Measurements from ENCODE around the gene AMN1.

AMN1 gene

DNA sequence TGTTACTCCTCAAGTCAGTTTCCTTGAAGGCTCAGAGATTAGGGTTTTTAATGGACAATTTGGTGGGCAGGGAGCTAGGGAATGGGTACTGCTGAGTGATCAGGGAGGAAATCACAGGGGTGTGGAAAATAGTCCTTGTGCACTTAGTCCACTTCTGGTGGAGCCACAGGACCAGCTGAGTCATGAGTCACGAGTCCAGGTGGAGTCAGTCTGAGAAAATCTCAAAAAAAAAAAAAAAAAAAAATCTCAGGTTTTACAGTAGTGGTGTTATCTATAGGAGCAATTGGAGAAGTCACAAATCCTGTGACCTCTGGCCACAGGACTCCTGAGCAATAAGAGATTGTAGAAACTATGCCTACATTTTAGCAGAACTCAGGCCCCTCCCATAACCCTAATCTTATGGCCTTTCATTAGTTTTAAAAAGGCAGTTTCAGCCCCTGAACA is 28.2 kb upstream of the AMN1 start:
- H3K9ac ChIP-seq (ENCODE audit: low read length), result no peak overlapping the region
- H3K9me3 ChIP-seq (ENCODE audit: insufficient read depth, low read length), result no peaks in the 10 kb centered on the region
- H2AFZ ChIP-seq (ENCODE audit: low read depth, low read length), result no peak overlapping the region
- H3K27me3 ChIP-seq (ENCODE audit: low read depth, low read length), result no peaks in the 10 kb centered on the region
- TF ChIP-seq, protein P1, sequence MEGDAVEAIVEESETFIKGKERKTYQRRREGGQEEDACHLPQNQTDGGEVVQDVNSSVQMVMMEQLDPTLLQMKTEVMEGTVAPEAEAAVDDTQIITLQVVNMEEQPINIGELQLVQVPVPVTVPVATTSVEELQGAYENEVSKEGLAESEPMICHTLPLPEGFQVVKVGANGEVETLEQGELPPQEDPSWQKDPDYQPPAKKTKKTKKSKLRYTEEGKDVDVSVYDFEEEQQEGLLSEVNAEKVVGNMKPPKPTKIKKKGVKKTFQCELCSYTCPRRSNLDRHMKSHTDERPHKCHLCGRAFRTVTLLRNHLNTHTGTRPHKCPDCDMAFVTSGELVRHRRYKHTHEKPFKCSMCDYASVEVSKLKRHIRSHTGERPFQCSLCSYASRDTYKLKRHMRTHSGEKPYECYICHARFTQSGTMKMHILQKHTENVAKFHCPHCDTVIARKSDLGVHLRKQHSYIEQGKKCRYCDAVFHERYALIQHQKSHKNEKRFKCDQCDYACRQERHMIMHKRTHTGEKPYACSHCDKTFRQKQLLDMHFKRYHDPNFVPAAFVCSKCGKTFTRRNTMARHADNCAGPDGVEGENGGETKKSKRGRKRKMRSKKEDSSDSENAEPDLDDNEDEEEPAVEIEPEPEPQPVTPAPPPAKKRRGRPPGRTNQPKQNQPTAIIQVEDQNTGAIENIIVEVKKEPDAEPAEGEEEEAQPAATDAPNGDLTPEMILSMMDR (IDR thresholded peaks at IDR 0.05; ENCODE audit: low read depth, low read length), result no peak
- no peak for TF ChIP-seq EZH2phosphoT487 (IDR thresholded peaks at IDR 0.05; ENCODE audit: low read depth)
- H3K4me1 ChIP-seq (ENCODE audit: low read length), result peaks cover 52% of the 10 kb centered on the region
- no peaks in the 10 kb centered on the region for H4K20me1 ChIP-seq (ENCODE audit: insufficient read depth, low read length)
- H3K4me3 ChIP-seq (ENCODE audit: low read length), result no peak overlapping the region
- no peak overlapping the region for H3K27ac ChIP-seq (ENCODE audit: low read length)
- H3K36me3 ChIP-seq (replicated peaks; ENCODE audit: low read depth, low read length), result no peaks in the 10 kb centered on the region
- H3K4me2 ChIP-seq (ENCODE audit: low read length), result no peak overlapping the region
- H3K79me2 ChIP-seq (ENCODE audit: low read length), result no peaks in the 10 kb centered on the region

DNA sequence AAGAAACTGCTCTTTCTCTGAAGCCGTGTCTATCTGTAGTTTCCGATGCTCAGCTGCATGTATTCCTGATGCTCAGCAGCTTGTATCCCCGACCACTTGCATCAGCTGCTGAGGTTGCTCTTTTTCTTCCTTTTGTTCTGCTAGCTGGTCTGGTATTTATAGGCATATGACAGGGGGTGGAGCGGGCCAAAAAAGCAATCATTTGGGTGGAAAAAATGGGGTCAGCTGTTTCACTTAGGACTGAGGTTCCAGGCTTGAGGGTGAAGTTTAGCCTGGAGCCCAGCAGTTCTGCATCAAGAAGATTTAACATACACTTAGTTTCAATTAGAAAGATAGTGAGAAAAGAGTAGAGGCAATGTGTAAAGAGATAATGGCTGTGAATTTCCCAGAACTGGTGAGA is 23.6 kb upstream of the AMN1 start:
- Histone ChIP-seq H3K4me1 (ENCODE audit: low read length) (peaks cover 71% of the 10 kb centered on the region), H3K4me3 (ENCODE audit: low read length) (peak overlapping the region; percentile 17; the same call in 1 of the 2 replicates), H3K27me3 (ENCODE audit: low read depth, low read length) (no peaks in the 10 kb centered on the region), H3K4me2 (ENCODE audit: low read length) (peak overlapping the region; percentile 54), H3K79me2 (ENCODE audit: low read length) (no peaks in the 10 kb centered on the region), H3K9ac (ENCODE audit: low read length) (peak overlapping the region; percentile 37; the same call in 1 of the 2 replicates), H2AFZ (ENCODE audit: low read depth, low read length) (no peak overlapping the region), H3K27ac (ENCODE audit: low read length) (peak overlapping the region; percentile 26), H3K36me3 (replicated peaks; ENCODE audit: low read depth, low read length) (no peaks in the 10 kb centered on the region), H3K9me3 (ENCODE audit: insufficient read depth, low read length) (no peaks in the 10 kb centered on the region), H4K20me1 (ENCODE audit: insufficient read depth, low read length) (no peaks in the 10 kb centered on the region)
- TF ChIP-seq, protein P1 (IDR thresholded peaks at IDR 0.05; ENCODE audit: low read depth, low read length), result no peak

DNA sequence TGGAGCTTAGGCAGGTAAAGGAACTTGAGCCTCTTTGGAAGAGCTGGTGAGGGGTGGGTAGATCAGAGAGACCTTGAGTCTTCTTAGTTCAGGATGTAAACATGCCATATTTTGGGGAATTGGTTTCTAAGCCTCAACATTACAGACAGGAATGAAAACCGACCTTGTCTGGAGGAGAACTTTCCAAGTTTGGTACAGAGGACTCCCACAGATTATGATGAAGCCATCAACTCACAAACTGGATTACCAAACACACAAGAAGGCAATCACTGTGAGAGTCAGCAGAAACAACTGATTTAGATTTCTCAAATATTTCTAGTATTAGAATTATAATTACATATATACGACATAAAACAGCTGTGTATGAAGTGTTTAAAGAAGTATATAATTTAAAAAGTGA is 22.3 kb upstream of the AMN1 start:
- Histone ChIP-seq H2AFZ (ENCODE audit: low read depth, low read length) (peak overlapping the region; percentile 69), H3K27ac (ENCODE audit: low read length) (peak overlapping the region; percentile 97; the same call in 1 of the 2 replicates), H3K9ac (ENCODE audit: low read length) (peak overlapping the region; percentile 37; the same call in 1 of the 2 replicates), H3K36me3 (replicated peaks; ENCODE audit: low read depth, low read length) (no peaks in the 10 kb centered on the region), H3K79me2 (ENCODE audit: low read length) (no peaks in the 10 kb centered on the region), H4K20me1 (ENCODE audit: insufficient read depth, low read length) (no peaks in the 10 kb centered on the region), H3K4me3 (ENCODE audit: low read length) (no peak overlapping the region), H3K4me1 (ENCODE audit: low read length) (peaks cover 70% of the 10 kb centered on the region), H3K9me3 (ENCODE audit: insufficient read depth, low read length) (no peaks in the 10 kb centered on the region), H3K4me2 (ENCODE audit: low read length) (peak overlapping the region; percentile 54), H3K27me3 (ENCODE audit: low read depth, low read length) (no peaks in the 10 kb centered on the region)
- no peak for TF ChIP-seq EZH2phosphoT487 (IDR thresholded peaks at IDR 0.05; ENCODE audit: low read depth)
- TF ChIP-seq, protein P1 (IDR thresholded peaks at IDR 0.05; ENCODE audit: low read depth, low read length), result no peak

DNA sequence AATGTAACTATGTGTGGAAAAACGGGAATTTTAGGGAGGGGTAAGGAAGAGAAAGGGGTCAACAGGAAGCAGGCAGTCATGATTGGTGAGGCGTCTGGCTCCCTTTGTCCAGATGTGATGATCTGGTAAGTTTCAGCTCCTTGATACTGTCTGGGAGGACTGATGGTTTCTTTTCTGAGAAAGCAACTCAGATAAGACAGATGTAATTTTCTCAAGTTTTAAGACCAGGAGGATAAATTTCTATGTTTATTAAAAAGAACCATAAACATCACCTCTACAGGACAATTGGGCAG is 21.9 kb upstream of the AMN1 start:
- peak overlapping the region; percentile 69; the same call in 1 of the 2 replicates for H2AFZ ChIP-seq (ENCODE audit: low read depth, low read length)
- H3K9me3 ChIP-seq (ENCODE audit: insufficient read depth, low read length), result no peaks in the 10 kb centered on the region
- H3K9ac ChIP-seq (ENCODE audit: low read length), result peak overlapping the region; percentile 37; the same call in 1 of the 2 replicates
- no peaks in the 10 kb centered on the region for H4K20me1 ChIP-seq (ENCODE audit: insufficient read depth, low read length)
- H3K4me1 ChIP-seq (ENCODE audit: low read length), result peaks cover 70% of the 10 kb centered on the region
- H3K79me2 ChIP-seq (ENCODE audit: low read length), result no peaks in the 10 kb centered on the region
- TF ChIP-seq, protein P1 (IDR thresholded peaks at IDR 0.05; ENCODE audit: low read depth, low read length), result no peak
- no peak for TF ChIP-seq EZH2phosphoT487 (IDR thresholded peaks at IDR 0.05; ENCODE audit: low read depth)
- peak overlapping the region; percentile 54 for H3K4me2 ChIP-seq (ENCODE audit: low read length)
- H3K27me3 ChIP-seq (ENCODE audit: low read depth, low read length), result no peaks in the 10 kb centered on the region
- no peaks in the 10 kb centered on the region for H3K36me3 ChIP-seq (replicated peaks; ENCODE audit: low read depth, low read length)
- H3K4me3 ChIP-seq (ENCODE audit: low read length), result no peak overlapping the region; the same call in 1 of the 2 replicates
- peak overlapping the region; percentile 97; the same call in 1 of the 2 replicates for H3K27ac ChIP-seq (ENCODE audit: low read length)

Measured in OCI-LY3 (cell line).